NCI-H82 (cell line): Measurements from ENCODE around the gene CEP295NL.
"Not testable (repeated sequence)": the region's sequence is repeated elsewhere in the genome, so short reads cannot be mapped to it uniquely, and the experiment has no call there.

Experiments
- DNase-seq: peaks from one replicate; lab custom pipeline; 2025; lab: John Stamatoyannopoulos, UW

The CEP295NL gene

DNA sequence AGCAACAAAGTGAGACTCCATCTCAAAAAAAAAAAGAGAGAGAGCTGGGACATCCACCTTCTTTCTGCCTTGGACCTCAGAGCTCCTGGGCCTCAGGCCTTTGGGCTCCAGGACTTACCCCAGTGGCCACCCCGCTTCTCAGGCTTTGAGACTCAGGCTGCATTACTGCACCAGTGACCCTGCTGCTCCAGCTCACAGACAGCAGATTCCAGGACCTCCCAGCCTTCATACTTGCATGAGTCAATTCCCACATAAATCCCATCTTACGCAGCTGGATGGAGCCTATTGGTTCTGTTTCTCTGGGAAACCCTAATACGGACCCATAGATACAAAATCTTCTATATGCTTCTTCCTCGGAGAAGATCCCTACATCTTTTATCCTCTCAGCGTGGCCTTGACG, 2.1 kb upstream of the CEP295NL start:
- no peak for DNase-seq

DNA sequence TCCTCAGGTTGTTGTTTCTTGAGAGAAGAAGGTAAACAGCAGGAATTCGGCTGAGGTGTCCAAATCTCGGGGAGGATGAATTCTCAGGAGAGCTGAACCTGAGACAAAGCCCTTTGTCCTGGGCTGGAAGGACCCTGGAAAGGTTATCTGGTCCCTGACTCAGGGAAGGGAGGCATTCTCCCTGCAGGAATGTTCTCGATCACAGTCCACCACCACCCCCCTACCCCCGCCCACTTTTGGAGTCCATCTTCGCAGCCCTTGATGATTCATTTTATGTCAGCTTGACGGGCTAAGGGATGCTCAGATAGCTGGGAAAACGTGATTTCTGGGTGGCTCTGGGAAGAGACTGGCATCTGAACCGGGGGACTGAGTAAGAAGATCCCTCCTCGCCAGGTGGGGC, 1.4 kb upstream of the CEP295NL start:
- DNase-seq: no peak

DNA sequence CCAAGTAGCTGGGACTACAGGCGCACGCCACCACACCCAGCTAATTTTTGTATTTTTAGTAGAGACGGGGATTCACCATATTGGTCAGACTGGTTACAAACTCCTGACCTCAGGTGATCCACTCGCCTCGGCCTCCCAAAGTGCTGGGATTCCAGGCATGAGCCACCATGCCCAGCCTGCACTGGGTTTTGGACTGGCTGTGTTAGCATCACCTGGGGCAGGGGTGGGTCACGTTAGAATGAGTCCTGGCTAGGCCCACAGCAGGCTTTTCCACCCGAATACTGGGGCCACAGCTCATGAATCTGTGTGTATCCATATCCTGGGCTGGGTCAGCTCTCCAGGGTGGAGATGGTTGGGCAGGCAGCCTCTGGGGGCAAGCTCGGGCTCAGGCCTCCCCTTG, 770 bp downstream of the CEP295NL start:
- not testable (repeated sequence) for DNase-seq

DNA sequence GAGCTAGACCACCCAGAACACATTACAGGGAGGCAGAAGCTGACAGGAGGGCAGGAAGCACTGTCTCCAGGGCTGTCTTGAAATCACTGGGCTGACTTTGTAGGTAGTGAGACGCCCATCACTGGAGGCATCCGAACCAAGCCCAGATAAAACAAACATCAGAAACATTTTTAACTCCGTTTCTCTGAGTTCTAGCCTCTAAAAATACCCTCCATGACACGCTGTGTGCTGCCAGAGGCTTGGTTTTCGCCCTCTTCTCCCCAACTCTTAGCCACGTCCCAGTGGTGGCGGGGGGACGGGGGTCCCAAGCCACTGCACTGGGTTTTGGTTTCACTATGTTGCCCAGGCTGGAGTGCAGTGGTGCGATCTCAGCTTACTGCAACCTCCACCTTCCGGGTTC, 1.2 kb downstream of the CEP295NL start:
- DNase-seq: no peak

DNA sequence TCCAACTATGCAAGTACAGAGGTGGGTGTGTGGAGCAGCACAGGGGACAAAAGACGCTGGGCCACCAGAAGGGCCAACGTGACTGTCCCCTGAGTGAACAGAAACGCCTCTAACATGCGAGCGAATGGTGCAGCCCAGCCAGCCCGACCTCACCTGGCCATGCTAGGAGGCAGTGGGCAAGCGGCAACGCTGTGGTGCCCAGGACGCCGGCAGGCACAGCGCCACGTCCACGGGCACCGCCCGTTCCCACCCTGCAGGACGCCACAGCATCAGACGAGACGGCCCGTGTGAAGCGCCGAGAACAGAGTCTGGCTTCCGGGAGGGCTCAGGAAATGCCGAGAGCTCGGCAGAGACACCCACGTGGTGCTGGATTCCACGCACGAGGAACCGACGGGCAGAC, 2.2 kb downstream of the CEP295NL start:
- DNase-seq: no peak

DNA sequence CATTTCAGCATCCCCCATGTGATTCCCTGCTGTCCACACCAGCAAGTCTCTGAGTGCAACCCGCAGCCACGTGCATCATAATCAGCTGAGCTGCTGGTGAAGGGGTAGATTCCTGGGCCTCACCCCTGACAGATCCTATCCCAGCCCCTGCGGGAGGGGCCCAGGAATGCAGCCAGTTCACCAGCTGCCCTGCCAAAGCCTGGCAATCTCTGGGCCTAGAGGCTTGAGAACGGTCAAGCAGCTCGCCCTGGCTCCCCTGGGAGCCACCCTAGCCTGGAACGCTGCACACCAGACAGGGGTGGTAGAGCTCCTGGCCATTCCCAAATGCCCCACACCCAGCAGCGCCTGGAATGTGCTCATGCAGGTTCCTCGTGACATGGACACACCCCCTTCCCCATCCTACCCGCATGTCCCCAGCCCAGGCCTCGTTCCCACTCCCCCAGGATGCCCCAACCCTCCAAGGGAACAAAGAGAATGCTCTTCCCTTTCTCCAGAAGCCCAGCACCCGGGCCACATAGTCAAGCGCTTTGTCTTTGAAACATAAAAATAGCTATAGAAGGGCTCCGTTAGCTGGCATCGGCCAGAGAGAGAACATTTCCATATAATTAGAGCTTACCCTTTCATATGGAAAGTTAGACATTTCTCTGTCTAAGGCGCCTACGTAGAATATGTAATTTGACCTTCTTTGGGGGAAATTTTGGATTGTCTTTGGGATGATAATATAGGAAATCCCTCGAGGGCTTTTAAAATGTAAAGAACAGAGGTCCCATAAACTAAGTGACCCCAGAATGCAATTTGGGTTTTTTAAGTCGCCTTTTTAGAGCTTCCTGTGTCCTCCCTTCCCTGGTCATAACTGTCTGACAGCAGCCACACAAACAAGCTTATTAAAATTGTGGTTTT, 3.4 kb downstream of the CEP295NL start:
- no peak for DNase-seq

DNA sequence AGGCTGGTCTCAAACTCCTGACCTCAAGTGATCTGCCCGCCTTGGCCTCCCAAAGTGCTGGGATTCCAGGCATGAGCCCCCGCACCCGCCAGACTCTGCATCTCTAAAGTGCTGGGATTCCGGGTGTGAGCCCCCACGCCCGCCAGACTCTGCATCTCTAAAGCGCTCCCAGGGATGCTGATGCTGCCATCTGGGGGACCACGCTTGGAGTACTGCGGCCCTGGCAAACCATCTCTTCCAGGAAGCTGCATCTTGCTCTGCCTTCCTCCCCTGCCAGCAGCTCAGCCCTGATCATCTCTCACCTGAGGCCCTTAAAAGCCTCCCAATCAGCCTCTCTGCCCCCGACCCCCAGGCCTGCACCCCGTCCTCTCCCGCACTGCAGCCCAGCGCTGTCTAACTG, 4.1 kb downstream of the CEP295NL start:
- DNase-seq: no peak

DNA sequence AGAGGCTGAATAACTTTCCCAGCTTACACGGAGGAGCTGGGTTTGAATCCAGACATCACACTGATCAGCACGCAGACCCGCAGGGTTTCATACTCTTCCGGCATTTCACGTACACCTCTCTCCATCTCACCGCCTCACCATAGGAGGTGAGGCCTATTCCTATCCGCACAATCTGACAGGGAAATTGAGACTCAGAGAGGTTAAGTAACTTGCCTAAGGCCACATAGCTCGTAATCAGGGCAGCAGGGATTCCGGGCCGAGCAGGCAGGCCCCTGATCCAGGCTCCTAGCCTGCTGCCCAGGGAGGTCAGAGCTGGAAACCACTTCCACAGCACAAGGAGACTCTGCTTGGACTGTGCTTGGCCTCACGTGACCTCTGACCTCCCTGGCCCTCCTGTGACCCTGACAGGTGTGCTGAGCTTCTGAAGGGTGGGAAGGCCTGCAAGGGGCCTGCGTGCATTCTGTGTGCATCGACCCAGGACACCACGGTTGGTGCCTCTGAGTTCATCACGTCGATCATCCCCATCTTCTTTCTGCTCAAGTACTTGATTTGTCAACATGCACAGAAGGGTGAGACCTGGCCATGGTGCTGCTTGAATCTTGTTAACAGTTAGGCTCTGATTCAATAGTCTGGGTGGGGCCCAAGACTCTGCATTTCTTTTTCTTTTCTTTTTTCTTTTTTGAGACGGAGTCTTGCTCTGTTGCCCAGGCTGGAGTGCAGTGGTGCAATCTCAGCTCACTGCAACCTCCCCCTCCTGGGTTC, 4.7 kb downstream of the CEP295NL start:
- DNase-seq: no peak

DNA sequence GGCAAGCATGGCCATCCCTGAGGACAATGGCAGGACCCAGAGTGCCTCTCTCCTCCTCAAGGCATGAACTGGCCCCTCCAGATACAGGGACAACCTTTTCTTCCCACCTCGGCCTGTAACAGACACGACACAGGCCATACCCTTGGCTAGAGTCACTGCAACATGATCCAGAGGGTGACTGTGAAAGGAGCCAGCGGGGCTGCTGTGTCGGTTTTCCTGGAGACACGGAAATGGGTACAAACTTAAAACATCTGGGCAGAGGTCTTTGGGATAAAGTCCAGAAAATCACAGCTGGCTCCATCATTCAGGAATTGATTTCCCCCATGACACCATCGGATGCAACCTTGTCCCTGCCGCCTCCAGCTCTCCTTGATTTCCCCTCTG, 5.3 kb downstream of the CEP295NL start:
- no peak for DNase-seq

DNA sequence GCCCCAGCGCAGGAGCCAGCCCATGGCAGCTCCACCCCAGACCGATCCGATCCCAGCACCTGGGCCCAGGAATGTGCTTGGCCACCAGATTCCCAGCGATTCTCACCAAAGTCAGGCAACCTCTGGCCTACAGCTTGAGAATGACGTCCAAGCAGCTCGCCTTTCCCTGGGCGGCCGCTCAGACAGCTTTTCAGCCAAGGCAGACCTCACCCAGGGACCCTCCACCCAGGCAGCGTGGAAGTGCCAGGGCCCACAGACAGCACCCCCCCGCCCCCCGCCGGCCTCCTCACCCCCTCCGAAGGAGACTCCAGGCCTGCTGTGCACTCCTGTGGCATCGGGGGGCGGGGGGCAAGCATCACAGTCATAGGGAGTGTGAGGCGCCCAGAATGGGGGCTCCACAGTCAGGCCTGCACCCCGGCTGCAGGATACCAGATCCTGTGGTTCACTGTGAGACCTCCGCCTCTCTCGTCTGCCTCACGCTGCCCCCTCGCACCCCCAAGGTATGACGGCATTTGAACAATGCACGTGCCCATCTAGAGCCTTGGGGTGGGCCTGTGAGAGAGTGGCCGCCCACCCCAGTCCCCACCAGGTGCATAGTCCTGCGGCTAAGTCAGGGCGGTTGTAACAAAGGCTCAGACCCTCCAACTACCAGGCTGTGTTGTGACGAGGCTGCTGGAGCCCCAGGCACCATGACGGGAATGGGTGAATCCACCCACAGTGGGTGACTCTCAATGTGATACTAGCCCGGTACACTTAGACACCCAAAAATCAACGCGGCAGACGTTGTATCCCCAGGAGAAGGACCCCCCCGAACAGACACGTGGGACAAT, 6.0 kb downstream of the CEP295NL start:
- no peak for DNase-seq

DNA sequence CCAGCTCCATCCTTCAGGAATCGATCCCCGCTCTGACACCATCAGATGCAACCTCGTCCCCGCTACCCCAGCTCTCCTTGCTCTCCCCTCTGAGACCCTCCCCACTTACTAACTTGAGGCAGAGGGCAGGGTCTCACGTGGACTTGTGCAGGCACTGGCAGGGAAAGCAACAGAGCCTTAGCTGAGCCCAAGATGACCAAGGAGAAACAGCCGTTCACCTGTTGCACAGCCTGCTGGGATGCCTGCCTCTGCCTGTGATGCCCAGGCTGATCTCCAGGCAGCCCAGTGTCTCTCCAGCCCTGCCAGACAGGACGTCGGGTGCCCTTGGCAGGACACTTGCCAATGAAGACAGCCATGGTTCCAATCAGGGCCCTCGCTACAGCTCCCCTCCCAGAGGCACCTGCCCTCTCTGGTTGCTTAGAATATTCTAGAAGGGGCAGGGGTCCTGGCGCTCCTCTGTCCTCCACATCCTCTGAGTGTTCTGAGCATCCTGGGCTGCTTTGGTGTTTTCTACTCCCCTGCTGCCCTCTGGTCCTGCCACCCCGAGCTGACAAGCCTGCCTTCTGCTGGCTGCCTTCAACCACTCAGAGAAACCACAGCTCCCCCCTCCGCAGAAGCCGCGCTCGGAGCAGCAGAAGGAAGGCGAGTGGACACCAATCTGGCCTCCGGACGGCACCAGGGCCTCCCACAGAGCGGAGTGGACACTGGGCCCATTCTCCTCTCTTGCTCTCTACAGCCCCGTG, 6.7 kb downstream of the CEP295NL start:
- DNase-seq: no peak

DNA sequence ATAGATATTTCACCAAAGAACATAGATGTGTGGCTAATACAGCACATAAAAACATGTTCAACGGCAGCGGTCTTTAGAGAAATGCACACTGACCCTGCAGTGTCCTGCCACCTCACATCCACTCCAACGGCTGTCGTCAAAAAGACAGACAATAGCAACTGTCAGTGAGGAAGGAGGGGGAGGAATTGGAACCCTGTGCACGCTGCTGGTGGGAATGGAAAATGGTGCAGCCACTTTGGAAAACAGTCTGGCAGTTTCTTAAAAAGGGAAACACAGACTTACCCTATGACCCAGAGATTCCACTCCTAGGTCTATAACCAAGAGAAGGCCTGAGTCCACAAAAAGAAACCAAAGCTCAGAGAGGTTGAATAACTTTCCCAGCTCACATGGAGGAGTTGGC, 7.7 kb downstream of the CEP295NL start:
- DNase-seq: no peak

DNA sequence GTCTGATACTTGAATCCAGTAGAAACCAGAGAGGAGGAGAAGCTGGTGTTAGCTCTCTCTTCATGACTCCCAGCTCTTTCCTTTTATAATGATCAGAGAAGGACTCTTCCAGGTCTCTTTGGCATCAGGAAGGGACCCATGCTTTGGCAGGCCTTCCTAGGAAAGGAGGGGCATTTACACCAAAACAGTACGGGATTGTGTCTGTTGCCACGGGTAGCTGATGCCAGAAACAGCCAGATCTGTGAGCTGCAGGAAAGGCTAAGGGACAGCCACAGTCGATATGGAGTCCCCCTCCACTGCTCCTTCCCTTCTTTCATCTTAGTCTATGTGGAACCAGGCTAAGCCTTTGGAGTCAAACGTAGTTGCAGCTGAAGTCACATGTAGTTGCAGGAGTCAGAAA, 9.3 kb downstream of the CEP295NL start:
- DNase-seq: no peak

DNA sequence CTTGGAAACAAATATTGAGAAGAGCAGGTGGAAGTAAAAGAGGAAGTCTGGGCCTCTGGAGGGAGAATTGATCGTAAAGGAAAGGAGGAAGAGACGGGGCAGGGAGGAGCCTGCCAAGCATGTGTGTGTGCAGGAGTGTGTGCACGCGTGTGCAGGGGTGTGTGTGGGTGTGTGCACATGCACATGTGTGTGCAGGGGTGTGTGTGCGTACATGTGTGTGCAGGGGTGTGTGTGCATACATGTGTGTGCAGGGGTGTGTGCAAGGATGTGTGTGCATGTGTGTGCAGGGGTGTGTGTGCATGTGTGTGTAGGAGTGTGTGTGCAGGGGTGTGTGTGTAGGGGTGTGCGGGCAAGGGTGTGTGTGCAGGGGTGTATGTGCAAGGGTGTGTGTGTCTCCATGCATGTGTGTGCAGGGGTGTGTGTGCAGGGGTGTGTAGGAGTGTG, 10.0 kb downstream of the CEP295NL start:
- DNase-seq: no peak

DNA sequence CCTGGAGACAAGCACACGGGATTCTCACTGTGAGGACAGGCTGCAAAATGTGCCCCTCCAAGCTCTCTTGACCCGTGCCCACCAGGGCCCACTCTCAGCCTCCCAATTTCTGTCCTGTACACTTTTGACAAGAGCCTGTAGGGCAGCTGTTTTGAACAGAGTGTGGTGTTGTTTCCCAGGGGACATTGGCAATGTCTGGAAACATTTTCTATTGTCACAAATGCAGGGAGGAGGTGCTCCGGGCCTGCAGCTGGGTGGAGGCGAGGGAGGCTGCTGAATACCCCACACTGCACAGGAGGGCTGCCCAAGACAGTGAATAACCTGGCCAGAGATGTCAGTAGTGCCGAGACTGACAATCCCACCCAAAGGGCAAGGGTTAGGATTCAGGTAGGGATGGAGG, 10.5 kb downstream of the CEP295NL start:
- no peak for DNase-seq

DNA sequence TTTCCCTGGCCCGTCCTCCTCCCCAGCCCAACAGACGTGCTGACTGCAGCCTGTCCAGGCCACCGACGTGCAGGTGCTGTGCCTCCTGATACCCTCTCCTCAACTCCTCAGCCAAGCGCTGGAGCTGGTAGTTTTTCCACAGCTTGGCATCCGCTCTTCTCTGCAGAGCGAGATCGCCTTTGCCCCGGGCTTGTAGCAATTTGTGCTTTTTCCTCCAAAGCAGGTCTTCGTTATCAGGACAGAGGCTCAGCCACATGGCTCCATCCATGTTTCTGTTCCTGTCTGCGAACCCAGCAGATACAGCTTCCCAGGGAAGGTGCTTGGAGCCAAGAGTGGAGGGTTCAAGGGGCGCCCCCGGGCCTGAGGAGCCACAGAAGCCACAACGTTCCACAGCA, 10.9 kb downstream of the CEP295NL start:
- DNase-seq: no peak

DNA sequence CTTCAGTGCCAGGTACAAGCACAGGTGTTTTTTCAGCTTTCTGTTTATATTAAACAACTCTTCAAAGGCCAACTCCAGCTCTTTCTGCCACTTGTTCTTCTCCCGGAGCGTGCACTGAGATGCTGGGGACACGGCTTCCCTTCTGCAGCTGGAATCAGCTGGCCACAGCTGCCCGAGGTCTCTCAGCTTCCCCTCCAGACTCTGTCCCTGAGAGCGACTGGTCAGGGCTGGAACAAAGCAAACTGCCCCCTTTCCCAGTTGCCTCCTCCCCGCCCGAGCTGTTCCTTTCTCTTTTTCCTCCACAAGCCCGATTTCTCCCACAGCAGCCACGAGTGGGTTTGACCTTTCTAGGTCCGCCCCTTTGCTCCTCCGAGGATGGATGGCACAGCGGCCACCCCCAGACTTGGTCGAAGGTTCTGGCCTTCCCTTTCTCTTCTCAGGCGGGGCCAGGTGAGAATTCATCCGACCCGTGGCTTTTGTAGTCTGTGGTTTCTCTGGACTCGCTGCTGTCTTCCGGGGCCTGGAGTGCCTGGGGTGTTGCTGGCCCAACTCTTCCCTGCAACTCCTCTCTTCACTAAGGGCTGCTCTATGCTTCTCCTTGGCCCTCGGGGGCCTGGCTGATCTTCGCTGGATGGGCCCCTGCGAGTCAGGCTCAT, 11.5 kb downstream of the CEP295NL start:
- DNase-seq: no peak

DNA sequence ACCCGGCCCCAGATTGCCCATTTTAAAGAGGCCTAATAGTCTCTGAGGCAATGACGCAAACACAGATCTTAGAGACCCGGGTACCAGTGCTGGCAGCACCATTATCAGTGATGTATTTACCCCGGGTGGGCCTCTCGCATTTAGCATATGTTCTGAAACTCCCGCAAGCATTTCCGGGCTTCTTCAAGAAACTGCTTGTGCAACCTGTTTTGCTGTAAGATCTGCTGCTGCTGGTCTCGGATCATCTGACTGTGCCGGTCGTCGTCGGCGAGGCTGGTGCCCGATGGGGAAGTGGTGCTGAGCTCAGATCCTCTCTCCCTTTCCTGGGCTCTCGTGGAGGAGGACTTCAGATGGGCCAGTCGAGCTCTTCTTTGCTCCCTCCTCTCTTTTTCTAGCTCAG, 12.5 kb downstream of the CEP295NL start:
- no peak for DNase-seq

DNA sequence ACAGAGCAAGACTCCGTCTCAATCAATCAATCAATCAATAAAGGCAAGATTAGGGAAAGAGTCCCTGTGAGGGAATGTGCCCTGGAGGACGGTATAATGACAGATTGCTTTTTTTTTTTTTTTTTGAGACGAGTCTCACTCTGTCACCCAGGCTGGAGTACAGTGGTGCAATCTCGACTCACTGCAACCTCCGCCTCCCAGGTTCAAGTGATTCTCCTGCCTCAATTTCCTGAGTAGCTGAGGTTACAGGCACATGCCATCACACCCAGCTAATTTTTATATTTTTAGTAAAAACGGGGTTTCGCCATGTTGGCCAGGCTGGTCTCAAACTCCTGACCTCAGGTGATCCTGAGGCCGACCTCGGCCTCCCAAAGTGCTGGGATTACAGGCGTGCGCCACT, 12.9 kb downstream of the CEP295NL start:
- DNase-seq: not testable (repeated sequence)

DNA sequence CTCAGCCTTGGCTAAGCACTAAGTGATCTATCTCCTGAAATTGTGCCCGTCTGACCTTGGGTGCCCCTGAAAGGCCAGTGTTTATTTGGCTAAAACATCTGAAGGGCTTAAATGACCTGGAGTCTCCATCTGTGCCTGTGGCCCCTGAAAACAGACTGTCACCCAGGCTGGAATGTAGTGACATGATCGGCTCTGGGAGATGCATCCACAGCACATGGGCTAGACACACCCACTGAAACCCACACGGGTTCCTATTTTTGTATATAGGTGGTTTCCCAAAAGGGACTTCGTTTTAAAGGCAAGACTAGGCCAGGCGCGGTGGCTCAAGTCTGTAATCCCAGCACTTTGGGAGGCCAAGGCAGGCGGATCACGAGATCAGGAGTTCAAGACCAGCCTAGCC, 13.5 kb downstream of the CEP295NL start:
- peak; percentile 59 for DNase-seq

DNA sequence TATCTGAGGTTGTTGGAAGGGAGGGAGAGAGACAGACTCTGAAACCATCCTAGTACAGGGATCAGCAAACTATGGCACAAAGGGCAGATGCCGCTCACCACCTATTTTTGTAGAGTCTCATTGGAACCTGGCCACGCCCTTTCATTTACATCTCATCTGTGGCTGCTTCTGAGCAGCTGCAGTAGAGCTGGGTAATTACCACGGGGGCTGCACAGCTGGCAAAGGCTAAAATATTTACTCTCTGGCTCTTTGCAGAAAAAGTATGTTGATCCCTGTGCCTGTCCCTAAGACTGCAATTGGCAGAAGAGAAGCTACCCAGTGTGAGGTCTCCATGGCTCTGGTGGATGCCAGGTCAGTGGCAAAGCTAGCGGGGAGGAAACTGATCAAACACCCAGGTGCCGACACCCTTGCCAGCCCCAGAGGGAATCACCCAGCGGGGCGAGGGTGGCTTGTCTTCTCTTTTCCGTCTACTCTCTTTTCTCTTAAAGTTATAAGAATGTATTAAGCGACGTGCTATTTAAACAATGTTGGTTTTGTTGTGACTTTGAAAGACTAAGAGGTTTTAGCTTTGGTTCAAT, 14.0 kb downstream of the CEP295NL start:
- DNase-seq: peak; percentile 20
